HG03469 (cell line): ENCODE measurements around the gene PEX14.
"Not testable (repeated sequence)": the region's sequence is repeated elsewhere in the genome, so short reads cannot be mapped to it uniquely, and the experiment has no call there.

Source experiments
- ATAC-seq: cut with Tn5 transposase; IDR thresholded peaks from one replicate; pipeline ENCODE4 v1.9.1; 2021; ENCODE audit warnings: mild to moderate bottlenecking, moderate library complexity, moderate number of reproducible peaks; ENCODE audit not compliant: unreplicated experiment

Gene PEX14

GRCh38 chr1:10450156-10450814, 24.5 kb upstream of the PEX14 start:
- ATAC-seq = no peak

GRCh38 chr1:10450836-10451235, 23.9 kb upstream of the PEX14 start:
- no peak for ATAC-seq

- no peak for ATAC-seq
Observed at GRCh38 chr1:10451287-10451686, 23.5 kb upstream of the PEX14 start.

- ATAC-seq = no peak
Observed at GRCh38 chr1:10456048-10456447, 18.7 kb upstream of the PEX14 start.

GRCh38 chr1:10456661-10457060, 18.1 kb upstream of the PEX14 start:
- ATAC-seq = no peak

- not testable (repeated sequence) for ATAC-seq
Observed at GRCh38 chr1:10457462-10457861, 17.3 kb upstream of the PEX14 start.

GRCh38 chr1:10457875-10458274, 16.9 kb upstream of the PEX14 start:
- ATAC-seq = no peak

- no peak for ATAC-seq
Observed at GRCh38 chr1:10459184-10459583, 15.6 kb upstream of the PEX14 start.

GRCh38 chr1:10467078-10467477, 7.7 kb upstream of the PEX14 start:
- ATAC-seq = no peak

GRCh38 chr1:10470043-10470442, 4.7 kb upstream of the PEX14 start:
- ATAC-seq = no peak

GRCh38 chr1:10471411-10472219, 3.1 kb upstream of the PEX14 start:
- no peak for ATAC-seq

- no peak for ATAC-seq
Observed at GRCh38 chr1:10472220-10473144, 2.3 kb upstream of the PEX14 start, which contains the start of gene DFFA. TSS of gene DFFA (minus strand) at chr1:10472529. CDS start at chr1:10472458, 71 bp downstream.

- no peak for ATAC-seq
Observed at GRCh38 chr1:10473145-10473765, 1.5 kb upstream of the PEX14 start.

GRCh38 chr1:10474309-10474612, 489 bp upstream of the PEX14 start:
- not testable (repeated sequence) for ATAC-seq

- ATAC-seq = no peak
Observed at GRCh38 chr1:10475510-10475909, 760 bp downstream of the PEX14 start.

- no peak for ATAC-seq
Observed at GRCh38 chr1:10479296-10479695, 4.5 kb downstream of the PEX14 start.

GRCh38 chr1:10480614-10481013, 5.9 kb downstream of the PEX14 start:
- no peak for ATAC-seq

GRCh38 chr1:10484521-10484920, 9.8 kb downstream of the PEX14 start:
- no peak for ATAC-seq

GRCh38 chr1:10489291-10490055, 14.7 kb downstream of the PEX14 start:
- ATAC-seq = no peak

GRCh38 chr1:10490286-10490970, 15.7 kb downstream of the PEX14 start:
- no peak for ATAC-seq
